GM18867 (cell line): Measurements from ENCODE around the gene MAP2K2.

Experiments
- ATAC-seq: cut with Tn5 transposase; IDR thresholded peaks from one replicate; pipeline ENCODE4 v1.9.1; 2021; ENCODE audit warnings: mild to moderate bottlenecking, moderate library complexity; ENCODE audit not compliant: unreplicated experiment

Gene MAP2K2

DNA sequence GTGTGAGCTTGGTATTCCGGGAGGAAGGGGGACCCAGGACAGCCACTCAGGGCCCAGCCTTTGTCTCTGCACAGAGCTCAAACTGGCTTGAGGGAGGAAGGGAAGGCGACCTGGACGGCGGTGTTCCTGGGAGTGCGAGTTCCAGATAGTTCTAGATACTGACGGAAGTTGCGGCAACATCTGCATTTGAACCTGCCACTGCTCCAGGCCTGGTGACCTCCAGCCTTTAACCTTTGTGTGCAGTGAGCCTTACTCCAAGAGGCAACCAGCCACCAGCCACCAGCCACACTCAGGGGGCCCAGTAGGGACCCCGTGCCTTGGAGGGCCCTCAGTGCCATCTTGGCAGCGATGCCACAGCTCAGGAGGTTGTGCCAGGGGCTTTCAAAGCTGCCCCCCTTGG is 41.8 kb downstream of the MAP2K2 start:
- no peak for ATAC-seq

DNA sequence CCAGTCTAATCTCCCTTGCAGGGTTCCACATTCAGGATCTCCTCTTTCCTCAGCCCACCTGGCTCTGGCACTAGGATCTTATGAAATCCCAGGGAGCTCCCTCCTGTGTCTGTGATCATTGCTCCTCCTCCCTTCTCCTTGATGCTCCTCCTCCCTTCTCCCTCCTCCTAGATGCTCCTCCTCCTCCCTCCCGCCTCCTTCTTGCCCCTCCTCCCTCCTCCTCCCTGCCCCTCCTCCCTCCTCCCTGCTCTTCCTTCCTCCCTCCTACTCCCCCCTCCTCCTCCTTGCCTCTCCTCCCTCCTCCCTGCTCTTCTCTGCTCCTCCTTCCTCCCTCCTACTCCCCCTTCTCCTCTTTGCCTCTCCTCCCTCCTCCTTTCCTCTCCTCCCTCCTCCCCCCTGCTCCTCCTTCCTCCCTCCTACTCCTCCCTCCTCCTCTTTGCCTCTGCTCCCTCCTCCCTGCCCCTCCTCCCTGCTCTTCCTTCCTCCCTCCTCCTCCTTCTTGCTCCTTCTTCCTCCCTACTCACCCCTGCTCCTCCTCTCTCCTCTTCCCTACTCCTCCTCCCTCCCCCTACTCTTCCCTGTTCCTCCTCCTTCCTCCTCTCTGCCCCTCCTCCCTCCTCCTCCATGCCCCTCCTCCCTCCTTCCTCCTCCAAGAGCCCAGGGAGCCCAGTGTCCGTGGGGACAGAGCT is 42.3 kb downstream of the MAP2K2 start:
- ATAC-seq: no peak

DNA sequence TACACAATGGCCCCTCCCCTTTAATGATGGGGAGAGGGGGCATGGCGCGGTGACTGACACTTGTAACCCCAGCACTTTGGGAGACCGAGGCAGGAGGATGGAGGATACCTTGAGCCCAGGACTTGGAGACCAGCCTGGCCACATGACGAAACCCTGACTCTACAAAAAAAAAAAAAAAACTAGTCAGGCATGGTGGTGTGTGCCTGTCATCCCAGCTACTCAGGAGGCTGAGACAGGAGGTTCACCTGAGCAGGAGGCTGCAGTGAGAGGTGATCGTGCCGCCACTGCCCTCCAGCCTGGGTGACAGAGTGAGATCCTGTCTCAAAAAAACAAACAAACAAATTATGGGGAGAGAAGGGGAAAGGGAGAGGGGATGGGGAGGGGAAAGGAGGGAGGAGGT is 43.4 kb downstream of the MAP2K2 start:
- ATAC-seq: no peak

DNA sequence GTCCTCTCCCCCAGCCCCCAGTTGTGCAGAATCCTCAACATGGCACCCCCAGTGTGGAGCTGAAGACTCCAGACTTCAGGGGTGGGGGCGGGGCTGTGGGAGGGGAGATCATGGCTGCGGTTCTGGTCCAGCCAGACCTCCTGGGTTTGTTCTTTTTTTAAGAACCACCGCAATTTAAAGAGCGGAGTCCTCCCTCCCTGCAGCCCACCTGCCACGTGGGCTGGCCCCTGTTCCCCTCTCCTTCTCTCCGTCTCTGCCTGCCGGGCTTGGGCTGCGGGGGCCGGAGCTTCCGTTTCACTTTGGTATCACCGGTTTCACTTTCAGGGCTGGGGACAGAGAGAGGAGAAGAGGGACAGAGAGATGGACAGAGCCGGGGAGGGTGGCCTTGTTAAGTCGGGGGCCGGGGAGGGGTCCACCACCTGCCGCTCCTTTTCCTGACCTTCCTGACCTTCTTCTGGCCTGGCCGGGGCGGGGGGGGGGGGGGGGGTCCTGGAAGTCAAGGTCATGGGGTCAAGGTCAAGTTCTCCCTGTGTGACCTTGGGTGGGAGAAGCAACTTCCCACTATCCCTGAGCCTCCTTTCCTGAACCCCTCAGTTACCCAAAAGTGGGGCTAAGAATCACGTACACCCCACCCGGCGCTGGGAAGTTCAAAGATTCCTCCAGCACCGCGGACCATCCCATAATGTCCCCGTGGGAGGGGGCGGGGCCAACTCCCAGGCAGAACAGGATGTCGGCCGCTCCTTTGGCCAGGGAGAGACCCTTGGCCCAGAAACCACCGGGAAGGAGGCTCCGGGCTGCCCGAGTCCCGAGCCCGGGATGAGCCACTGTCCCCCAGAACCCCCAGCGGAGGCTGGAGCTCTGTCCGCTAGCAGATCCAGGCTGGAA is 45.9 kb downstream of the MAP2K2 start:
- no peak for ATAC-seq

DNA sequence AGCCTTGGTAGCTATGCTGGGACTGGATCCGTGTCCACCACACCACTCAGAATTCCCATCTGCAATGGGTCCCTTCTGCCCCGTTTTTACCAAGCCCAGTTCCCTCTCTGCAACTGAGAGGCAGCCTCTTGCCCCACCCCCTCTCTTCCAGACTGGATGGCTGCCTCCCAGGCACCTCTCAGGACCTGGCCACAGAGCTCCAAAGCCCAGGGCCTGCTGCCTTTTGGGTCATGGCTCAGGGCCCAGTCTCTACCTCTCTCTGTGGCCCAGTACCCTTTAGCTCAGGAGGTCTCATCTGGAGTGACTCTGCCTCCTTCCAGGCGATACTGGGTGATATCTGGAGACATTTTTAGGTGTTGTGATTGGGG is 46.9 kb downstream of the MAP2K2 start:
- ATAC-seq: no peak

DNA sequence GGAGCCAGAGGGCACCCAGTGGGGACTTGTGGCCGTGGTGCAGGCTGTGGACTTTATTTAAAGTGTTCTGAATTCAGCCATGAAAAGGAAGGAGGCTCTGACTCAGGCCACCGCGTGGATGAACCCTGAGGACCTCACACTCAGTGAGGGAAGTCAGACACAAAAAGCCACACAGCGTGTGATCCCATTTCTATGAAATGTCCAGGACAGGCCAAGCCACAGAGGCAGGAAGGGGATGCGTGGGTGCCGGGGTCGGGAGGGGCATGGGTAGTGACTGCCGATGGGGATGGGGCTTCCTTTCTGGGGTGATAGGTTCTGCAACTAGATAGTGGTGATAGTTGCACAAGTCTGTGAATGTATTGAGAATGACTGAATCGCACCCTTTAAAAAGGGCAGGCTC is 48.5 kb downstream of the MAP2K2 start:
- ATAC-seq: no peak

DNA sequence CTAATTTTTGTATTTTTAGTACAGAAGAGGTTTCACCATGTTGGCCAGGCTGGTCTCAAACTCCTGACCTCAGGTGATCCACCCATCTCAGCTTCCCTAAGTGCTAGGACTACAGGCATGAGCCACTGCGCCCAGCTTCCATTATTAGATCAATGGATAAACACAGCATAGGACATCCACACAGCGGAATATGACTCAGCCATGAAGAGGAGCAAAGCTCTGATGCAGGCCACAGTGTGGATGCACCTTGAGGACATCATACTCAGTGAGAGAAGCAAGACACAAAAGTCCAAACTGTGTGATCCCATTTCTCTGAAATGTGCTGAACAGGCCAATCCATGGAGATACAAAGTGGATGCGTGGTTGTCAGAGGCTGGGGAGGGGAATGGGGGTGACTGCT is 52.3 kb downstream of the MAP2K2 start:
- ATAC-seq: no peak

DNA sequence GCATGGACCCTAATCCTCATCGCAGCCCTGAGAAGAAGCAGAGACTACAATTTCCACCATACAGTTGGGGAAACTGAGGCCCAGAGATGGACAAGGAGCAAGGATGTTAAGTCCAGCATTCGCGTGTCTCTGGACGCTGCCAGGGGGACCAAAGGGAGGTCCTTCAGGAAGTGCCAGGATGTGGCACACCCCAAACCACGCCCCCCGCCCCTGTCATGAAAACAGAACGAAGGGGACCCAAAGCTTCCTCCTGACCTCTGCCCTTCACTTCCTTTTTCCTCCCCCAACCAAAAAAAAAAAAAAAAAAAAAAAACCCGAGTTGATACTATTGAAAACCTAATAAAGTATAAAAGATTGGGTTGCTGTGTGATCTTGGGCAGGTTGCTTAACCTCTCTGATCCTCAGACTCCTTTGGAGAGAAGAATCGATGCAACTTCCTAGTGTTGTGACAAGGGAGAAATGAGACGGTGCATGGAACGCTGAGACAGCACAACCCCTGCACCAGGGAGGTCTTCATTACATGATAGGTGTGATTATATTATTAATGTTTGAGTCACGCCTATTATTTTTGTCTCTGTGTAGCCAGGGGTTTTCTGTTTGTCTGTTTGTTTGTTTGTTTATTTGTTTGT is 54.5 kb downstream of the MAP2K2 start:
- ATAC-seq: no peak

DNA sequence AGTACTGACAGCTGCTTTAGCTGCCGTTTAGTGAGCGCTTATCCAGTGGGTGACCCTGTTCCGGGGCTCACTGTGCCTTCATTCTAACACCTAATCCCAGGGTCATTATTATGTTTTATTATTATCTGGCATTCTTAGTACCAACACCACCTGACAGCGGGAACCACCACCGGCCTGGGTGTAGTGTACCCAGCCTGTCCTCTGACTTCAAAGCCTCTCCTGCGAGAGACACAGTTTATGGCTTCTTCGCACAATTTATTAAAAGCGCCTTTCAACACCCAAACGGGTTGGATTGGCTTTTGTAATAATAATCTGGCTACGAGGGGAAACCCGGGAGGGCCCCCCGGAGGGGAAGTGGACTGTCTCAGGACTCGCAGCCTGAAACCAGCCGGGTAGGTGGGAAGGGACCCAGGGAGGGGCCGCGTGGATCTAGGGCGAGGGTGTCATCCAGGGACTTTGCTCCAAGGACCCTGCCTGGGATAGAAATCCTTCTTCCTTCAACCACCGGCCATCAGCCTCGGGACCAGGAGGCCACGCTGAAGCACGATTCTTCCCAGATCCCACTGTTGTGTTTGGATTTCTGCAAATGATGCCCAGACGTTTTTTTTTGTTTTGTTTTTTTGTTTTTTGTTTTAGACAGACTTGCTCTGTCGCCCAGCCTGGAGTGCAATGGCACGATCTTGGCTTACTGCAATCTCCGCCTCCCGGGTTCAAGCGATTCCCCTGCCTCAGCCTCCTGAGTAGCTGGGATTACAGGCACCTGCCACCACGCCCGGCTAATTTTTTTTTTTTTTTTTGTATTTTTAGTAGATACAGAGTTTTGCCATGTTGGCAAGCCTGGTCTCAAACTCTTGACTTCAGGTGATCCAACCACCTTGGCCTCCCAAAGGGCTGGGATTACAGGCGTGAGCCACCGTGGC is 55.6 kb downstream of the MAP2K2 start:
- ATAC-seq: no peak

DNA sequence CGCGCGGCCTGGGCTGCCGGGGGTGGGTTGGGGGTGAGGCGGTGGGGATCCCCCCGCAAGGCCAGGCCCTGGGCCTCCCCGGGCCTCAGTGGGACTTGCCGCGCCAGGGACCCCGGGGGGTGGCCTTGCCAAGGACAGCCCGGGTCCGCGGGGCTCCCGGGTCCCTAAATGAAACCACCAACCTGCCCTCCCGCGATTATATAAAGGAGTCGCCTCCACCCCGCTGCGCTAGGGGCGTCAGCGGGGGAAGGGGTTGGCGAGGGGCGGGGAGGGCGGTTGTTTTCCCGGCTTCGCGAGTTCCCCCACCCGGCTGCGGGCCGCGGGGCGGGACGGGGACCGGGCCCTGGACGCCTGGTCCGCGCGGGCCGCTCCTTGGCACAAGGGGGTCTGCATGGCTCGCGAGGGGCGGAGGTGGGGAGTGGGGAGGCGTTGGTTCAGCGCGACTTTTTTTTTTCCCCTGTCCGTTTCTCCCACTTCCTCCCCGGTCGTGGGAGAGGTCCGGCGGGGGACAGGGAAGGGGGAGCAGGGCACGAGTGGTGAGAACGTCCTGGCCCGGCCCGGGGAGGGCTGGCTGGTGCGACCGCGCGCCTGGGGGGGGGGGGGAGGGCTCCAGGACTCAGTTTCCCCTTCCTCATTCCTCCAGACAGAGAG is 56.4 kb downstream of the MAP2K2 start:
- ATAC-seq: no peak

DNA sequence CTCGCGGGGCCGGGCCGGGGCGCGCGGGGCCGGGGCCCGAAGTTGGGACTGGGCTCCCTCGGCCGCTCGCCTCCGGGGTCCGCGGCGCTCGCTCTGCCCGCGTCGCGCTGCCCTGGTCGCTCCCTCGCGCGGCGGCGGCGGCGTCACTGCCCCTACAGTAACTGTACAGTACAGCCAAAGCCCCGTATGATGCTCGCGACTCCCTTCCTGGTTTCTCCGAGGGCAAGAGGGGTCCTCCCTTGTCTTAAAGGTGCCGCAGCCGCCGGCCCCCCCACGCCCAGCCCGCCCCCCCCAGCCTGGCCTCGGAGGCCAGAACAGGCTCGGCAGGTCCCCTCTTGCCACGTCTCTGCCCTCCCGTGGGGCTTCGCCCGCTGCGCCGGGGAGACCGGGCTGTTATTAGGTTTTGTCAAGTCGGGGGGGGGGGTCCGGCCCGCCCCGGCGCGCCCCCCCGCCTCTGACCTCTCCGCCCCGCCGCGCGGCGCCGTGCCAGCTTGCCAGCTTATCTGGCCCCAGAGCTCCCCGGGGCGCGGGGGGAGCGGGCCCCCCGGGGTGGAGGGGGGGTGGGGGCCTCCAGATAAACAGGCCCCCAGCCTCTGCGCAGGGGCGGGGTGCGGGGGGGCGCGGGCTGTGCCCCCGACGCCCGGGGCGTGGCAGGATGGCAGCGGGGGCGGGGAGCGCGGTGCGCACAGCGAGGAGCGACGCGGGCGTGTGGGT is 57.1 kb downstream of the MAP2K2 start, which contains the start of gene ZBTB7A:
Gene ZBTB7A (minus strand): TSS at position 218 of the 714 bp plus-strand sequence. CDS start 11,667 bp downstream, outside the sequence.
- ATAC-seq: no peak

DNA sequence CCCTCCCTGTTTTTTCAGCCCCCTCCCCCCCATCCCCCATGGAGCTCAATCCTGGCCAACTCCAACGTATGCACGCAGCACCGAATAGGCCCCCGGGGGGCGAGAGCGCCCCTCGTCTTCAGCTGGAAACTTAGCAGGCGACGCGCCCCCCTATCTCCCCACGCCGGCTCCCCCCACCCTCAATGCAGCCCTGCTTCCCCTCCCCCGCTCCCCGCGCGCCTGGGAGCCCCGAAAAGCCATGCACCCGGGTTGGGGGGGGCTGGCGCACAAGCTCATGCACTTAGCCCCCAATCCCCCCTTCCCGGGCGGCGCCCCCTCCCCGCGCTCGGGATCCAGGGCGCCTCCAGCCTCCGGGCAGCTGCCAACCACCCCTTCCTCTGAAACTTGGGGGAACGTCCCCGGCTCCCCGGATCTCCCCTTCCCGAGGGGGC is 57.7 kb downstream of the MAP2K2 start:
- ATAC-seq: no peak

DNA sequence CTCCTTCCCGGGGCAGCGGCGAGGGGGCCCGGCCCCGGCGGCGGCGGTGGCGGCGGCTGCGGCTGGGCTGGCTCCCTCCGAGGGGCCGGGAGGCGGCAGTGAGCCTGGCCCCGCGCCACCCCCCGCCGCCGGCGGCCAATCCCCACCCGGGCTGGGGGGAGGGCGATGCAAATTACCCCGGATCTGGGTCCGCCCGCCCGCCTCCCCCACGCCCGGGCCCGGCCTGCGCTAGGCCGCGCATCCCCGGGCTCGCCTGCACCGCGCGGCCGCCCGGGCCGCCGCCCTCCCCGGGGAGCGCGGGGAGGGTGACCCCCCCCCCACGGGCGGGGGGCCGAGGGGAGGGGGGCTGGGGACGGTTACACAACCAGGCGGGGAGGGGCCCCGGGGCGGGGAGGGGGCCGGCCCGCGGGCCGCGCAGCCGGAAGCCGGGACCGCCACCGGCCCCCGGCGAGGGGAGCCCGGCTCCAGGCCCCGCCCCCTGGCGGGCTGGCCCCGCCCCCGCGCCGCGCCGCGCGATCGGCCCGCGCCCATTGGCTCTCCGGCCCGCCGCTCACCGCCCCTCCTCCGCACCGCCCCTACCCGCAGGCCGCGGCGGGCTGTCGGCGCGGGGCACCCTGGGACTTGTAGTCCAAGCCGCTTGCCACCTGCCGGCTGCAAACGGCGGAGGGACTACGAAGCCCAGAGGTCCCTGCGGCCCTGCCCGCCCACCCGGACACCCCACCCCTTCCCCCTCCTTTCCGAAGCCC is 58.3 kb downstream of the MAP2K2 start:
- peak; percentile 67 for ATAC-seq

DNA sequence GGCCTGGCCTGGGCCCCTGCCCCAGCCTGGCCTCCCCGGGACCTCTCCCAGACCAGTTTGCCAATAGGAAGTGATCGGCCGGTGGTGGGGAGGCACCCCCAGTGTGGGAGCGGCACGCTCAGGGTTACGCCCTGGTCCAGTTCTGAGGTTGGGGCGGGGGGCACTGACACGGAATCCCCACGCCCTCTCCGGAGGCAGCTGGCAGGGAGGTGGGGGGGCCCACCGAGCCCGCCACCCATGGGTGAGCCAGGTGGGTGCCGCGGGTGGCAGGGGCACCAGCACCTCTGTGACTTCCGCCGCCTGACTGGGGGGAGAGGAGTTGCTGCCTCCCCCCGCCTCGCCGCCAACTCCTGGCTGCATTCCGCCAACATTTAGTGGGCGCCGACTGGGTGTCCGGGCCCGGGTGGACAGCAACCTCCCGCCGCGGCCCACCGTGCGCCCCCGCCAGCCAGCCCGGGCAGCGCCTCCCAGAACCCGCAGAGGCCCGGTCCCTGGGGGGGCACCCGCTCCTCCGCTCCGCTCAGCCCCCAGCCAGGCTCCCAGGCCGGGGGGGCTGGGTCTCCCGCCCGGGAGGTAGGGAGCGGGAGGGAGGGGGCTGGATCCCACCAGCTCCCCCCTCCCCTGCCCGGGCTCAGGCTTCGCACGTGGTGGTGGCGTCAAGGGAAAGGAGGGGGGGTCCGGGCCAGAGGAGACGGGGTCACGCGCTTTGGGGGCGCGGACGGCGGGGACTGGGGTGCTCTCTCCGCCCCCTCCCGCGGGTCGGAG is 59.2 kb downstream of the MAP2K2 start:
- no peak for ATAC-seq

DNA sequence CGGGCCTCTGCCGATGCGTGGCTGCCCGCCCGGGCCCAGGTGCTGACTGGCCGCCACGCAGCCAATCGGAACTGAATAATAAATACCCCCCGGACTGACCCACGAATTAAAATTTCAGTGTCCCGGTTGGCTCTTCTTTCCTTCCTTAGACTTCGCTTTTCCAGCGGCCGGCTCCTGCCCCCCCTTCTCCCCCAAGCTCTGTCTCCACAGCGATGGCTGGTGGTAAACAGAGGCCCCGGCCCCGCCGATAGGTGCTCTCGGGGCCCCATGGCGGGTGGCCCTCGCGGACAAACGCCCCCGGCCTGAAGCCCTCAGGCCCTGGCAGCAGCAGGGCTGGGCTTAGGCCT is 59.8 kb downstream of the MAP2K2 start:
- ATAC-seq: no peak

DNA sequence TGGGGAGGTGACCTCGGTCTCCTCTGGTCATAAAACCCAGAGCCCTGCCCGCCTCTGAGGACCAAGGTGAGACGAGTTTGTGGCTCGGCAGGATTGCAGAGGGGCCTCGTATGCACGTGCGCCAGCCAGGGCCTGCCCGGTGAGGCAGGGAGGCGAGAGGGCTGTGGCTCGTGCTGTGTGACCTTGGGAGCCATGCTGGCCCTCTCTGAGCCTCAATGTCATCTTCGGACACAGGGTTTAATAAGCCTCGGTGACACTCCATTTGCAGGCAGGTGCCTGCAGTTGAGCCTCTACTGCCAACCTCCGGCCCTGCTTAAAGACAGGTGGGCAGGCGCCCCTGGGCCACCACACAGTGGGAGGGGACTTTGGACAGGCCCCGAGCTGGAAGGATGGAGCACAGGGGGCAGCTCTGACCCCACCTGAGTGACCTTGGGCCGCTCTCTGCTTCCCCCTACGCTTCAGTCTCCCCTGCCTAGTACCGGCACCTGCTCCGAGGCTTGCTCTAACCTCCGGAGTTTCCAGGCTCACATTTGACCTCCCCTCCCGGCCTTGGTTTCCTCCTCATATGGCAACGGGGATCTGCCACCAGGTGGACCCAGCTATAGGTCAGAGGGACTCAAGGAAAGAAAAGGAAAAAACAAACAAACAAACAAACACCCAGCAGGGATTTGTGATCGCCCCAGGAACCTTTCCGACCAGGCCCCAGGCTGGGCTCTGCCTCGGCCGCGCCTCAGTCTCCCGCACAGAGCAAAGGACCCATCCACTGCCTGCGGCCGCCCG is 60.4 kb downstream of the MAP2K2 start:
- no peak for ATAC-seq
